H9 (cell line): ENCODE results near the gene TMEM115. TPM values are rescaled to one million over a fixed set of nuclear protein-coding genes. Genes with fewer than 3 reads are reported as not detected.

ENCODE experiments used
- DNase-seq: peaks from one replicate; pipeline ENCODE4 v3.0.0-alpha.2; 2017
- H2AFZ ChIP-seq: one replicate; pipeline ENCODE4 v1.6.1; 2013; ENCODE audit warnings: mild to moderate bottlenecking, low read length, control low read depth, moderate library complexity
- H2AK5ac ChIP-seq: 2 replicates; pipeline ENCODE4 v1.6.1; 2013; ENCODE audit warnings: low read length, control low read depth, mixed read lengths; ENCODE audit not compliant: insufficient read length
- H2BK120ac ChIP-seq: one replicate; pipeline ENCODE4 v1.6.1; 2013; ENCODE audit warnings: low read depth, mild to moderate bottlenecking, low read length, control low read depth, inconsistent platforms; ENCODE audit not compliant: poor library complexity, severe bottlenecking
- H2BK12ac ChIP-seq: 2 replicates; pipeline ENCODE4 v1.6.1; 2013; ENCODE audit warnings: low read length, control low read depth, mixed read lengths, low read depth; ENCODE audit not compliant: insufficient read length
- H2BK15ac ChIP-seq: 2 replicates; pipeline ENCODE4 v1.6.1; 2013; ENCODE audit warnings: low read depth, low read length, control low read depth
- H2BK20ac ChIP-seq: one replicate; pipeline ENCODE4 v1.6.1; 2013; ENCODE audit warnings: low read depth, mild to moderate bottlenecking, low read length, control low read depth, inconsistent platforms; ENCODE audit not compliant: poor library complexity, severe bottlenecking
- H2BK5ac ChIP-seq: 2 replicates; pipeline ENCODE4 v1.6.1; 2013; ENCODE audit warnings: low read length, control low read depth, mixed read lengths; ENCODE audit not compliant: insufficient read length
- H3K14ac ChIP-seq: 2 replicates; pipeline ENCODE4 v1.6.1; 2013; ENCODE audit warnings: low read length, control low read depth; ENCODE audit not compliant: insufficient read depth
- H3K18ac ChIP-seq: 2 replicates; pipeline ENCODE4 v1.6.1; 2013; ENCODE audit warnings: low read depth, mild to moderate bottlenecking, mixed read lengths, low read length, control low read depth; ENCODE audit not compliant: insufficient read length
- H3K23ac ChIP-seq: 2 replicates; pipeline ENCODE4 v1.6.1; 2013; ENCODE audit warnings: low read length, control low read depth, mixed read lengths, low read depth; ENCODE audit not compliant: insufficient read length
- H3K23me2 ChIP-seq: 2 replicates; pipeline ENCODE4 v1.6.1; 2013; ENCODE audit warnings: low read depth, mild to moderate bottlenecking, mixed read lengths, low read length, control low read depth; ENCODE audit not compliant: insufficient read length, poor library complexity, severe bottlenecking
- H3K27ac ChIP-seq: 2 replicates; pipeline ENCODE4 v1.5.1; 2013; ENCODE audit warnings: low read length, control low read depth, mixed read lengths, low read depth; ENCODE audit not compliant: insufficient read length
- H3K27me3 ChIP-seq: 2 replicates; pipeline ENCODE4 v1.6.1; 2013; ENCODE audit warnings: low read length, control low read depth, inconsistent platforms; ENCODE audit not compliant: insufficient read depth
- H3K4ac ChIP-seq: 2 replicates; pipeline ENCODE4 v1.6.1; 2013; ENCODE audit warnings: low read depth, mild to moderate bottlenecking, control low read depth, inconsistent platforms, low read length, moderate library complexity
- H3K4me1 ChIP-seq: 2 replicates; pipeline ENCODE4 v1.6.1; 2013; ENCODE audit warnings: low read length, control low read depth, inconsistent platforms; ENCODE audit not compliant: insufficient read depth
- H3K4me2 ChIP-seq: 2 replicates; pipeline ENCODE4 v1.6.1; 2013; ENCODE audit warnings: low read length, control low read depth, mixed read lengths; ENCODE audit not compliant: insufficient read length, insufficient read depth
- H3K56ac ChIP-seq: 2 replicates; pipeline ENCODE4 v1.6.1; 2013; ENCODE audit warnings: low read depth, mild to moderate bottlenecking, mixed read lengths, low read length, control low read depth; ENCODE audit not compliant: insufficient read length
- H3K79me1 ChIP-seq: 2 replicates; pipeline ENCODE4 v1.6.1; 2013; ENCODE audit warnings: low read depth, mild to moderate bottlenecking, moderate library complexity, low read length, control low read depth, inconsistent platforms; ENCODE audit not compliant: insufficient read depth, poor library complexity, severe bottlenecking
- H3K79me2 ChIP-seq: 2 replicates; pipeline ENCODE4 v1.6.1; 2013; ENCODE audit warnings: low read length, control low read depth, inconsistent platforms; ENCODE audit not compliant: insufficient read depth
- H3K9ac ChIP-seq: 2 replicates; pipeline ENCODE4 v1.6.1; 2013; ENCODE audit warnings: low read length, control low read depth, mixed read lengths; ENCODE audit not compliant: insufficient read length; ENCODE audit errors: extremely low read depth
- H3K9me3 ChIP-seq: one replicate; pipeline ENCODE4 v1.6.1; 2013; ENCODE audit warnings: low read depth, low read length, inconsistent platforms; ENCODE audit not compliant: control insufficient read depth
- H3T11ph ChIP-seq: one replicate; pipeline ENCODE4 v1.6.1; 2013; ENCODE audit warnings: mild to moderate bottlenecking, low read length, control low read depth, inconsistent platforms
- H4K20me1 ChIP-seq: one replicate; pipeline ENCODE4 v1.6.1; 2013; ENCODE audit not compliant: control insufficient read depth, insufficient read length, insufficient read depth
- H4K5ac ChIP-seq: 2 replicates; pipeline ENCODE4 v1.6.1; 2013; ENCODE audit warnings: low read depth, mild to moderate bottlenecking, mixed read lengths, low read length, control low read depth; ENCODE audit not compliant: insufficient read length
- H4K8ac ChIP-seq: replicated peaks from 2 replicates; pipeline ENCODE4 v1.6.1; 2013; ENCODE audit warnings: low read length, control low read depth, mixed read lengths, low read depth; ENCODE audit not compliant: insufficient read length
- H4K91ac ChIP-seq: 2 replicates; pipeline ENCODE4 v1.6.1; 2013; ENCODE audit warnings: low read depth, mild to moderate bottlenecking, moderate library complexity, mixed read lengths, low read length, control low read depth; ENCODE audit not compliant: insufficient read length
- H3K27ac Mint-ChIP-seq, 3 experiments: 2 replicates in 2 of 3; 3 replicates in 1 of 3; pipeline ENCODE4 v1.8.0; 2020 to 2021; ENCODE audit warnings: mixed read lengths in 3 of 3, mild to moderate bottlenecking in 1 of 3, moderate library complexity in 1 of 3
- H3K27me3 Mint-ChIP-seq: 2 replicates; pipeline ENCODE4 v1.8.0; 2021; ENCODE audit warnings: low read depth, mild to moderate bottlenecking, moderate library complexity, mixed read lengths
- H3K36me3 Mint-ChIP-seq, 3 experiments: 2 replicates in 2 of 3; 3 replicates in 1 of 3; pipeline ENCODE4 v1.8.0; 2020 to 2021; ENCODE audit warnings: low read depth in 3 of 3, mixed read lengths in 3 of 3; ENCODE audit not compliant: insufficient read depth in 1 of 3
- H3K4me1 Mint-ChIP-seq, 2 experiments: 2 replicates each; pipeline ENCODE4 v1.8.0; 2020; ENCODE audit warnings: mixed read lengths in 2 of 2
- H3K4me3 Mint-ChIP-seq, 2 experiments: 2 replicates in 1 of 2; 3 replicates in 1 of 2; pipeline ENCODE4 v1.8.0; 2020 to 2021; ENCODE audit warnings: mild to moderate bottlenecking in 2 of 2, mixed read lengths in 2 of 2, moderate library complexity in 1 of 2
- H3K9me3 Mint-ChIP-seq, 2 experiments: 2 replicates in 1 of 2; 3 replicates in 1 of 2; pipeline ENCODE4 v1.8.0; 2020; ENCODE audit warnings: mild to moderate bottlenecking in 2 of 2, mixed read lengths in 2 of 2, moderate library complexity in 1 of 2
- WGBS: extraction: QIAGEN DNeasy Blood & Tissue Kit; methylation state at CpG from one replicate; pipeline ENCODE4 v1.1.7; 2013; ENCODE audit warnings: missing lambda C conversion rate, low lambda C conversion rate, mixed read lengths; ENCODE audit not compliant: insufficient read length; ENCODE audit errors: extremely low coverage; 5-methylcytosine and 5-hydroxymethylcytosine counted together
- long read RNA-seq: library from polyadenylated mRNA; unstranded; transcript quantifications from one replicate; pipeline ENCODE4 v2.0.0, GENCODE V29; 2020
- total RNA-seq: library from RNA; stranded (reverse); gene quantifications from 2 replicates; pipeline ENCODE4 v1.2.1, GENCODE V29; 2021
- TF ChIP-seq, protein P1 (sequence below): fragments of 200-600 bp; sonication (generic); conservative IDR thresholded peaks from 3 replicates; pipeline ENCODE4 v1.8.0; 2021; ENCODE audit warnings: antibody characterized with exemption, mild to moderate bottlenecking

TMEM115 gene, protein sequence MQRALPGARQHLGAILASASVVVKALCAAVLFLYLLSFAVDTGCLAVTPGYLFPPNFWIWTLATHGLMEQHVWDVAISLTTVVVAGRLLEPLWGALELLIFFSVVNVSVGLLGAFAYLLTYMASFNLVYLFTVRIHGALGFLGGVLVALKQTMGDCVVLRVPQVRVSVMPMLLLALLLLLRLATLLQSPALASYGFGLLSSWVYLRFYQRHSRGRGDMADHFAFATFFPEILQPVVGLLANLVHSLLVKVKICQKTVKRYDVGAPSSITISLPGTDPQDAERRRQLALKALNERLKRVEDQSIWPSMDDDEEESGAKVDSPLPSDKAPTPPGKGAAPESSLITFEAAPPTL
- 32.3 and 34.0 TPM in 2 replicates for total RNA-seq
- long read RNA-seq, transcript TMEM115-201 (2 exons, 2,197 nt) = major isoform, 498 of 513 reads
- long read RNA-seq, partial matches to known transcripts = 0 of 513 reads
- long read RNA-seq, other reads (novel, unspliced or antisense) = 15 of 513 reads

DNA sequence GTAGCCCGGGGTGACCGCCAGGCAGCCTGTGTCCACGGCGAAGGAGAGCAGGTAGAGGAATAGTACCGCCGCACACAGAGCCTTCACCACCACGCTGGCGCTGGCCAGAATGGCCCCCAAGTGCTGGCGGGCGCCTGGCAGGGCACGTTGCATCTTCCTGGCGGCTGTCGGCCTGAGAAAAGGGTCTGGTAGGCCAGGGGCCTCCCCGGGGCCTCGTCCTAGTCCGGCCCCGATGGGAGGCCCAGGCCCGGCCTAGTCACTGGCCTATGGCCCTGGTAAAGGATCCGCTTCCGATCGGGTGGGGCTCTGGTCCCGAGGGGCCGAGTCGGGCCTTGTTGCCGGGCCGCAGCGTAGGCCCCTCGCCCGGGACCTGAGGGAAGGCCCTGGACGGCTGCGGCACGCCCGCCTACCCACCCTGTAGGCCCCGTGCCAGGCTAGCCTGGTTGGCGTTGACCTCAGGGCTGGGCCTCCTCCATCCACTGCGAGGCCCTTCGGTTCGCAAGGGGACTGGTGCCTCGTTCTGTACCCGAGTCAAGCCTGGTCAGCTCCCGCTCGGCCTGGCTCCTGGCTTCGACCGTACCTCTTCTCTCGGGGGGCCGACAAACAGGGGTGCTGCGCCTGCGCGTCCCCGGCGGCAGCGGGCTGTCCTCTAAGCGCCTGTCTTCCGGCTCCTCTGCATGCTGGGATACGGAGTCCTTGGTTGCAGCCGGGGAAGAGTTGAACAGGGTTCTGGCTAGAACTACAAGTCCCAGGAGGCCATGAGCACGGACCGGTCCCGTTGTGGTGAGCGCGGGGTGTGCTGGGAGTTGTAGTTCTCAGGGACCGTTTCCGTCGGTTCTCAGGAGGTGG lies at the start of gene TMEM115:
TMEM115 (minus strand) TSS at position 611 of the 849 bp plus-strand sequence; CDS start at position 153, 458 bp downstream.
- H4K20me1 ChIP-seq = no peaks in the 10 kb centered on the region
- no peaks in the 10 kb centered on the region; a peak in 1 of 5 replicates for H3K9me3 Mint-ChIP-seq
- no peak within 1 kb of the TSS for H2BK5ac ChIP-seq
- peak within 1 kb of the TSS; percentile 26 for H2AFZ ChIP-seq
- WGBS = no CpG with 5 or more reads among the region's 64 CpGs
- no peak within 1 kb of the TSS for H2BK12ac ChIP-seq
- no peak within 1 kb of the TSS for H4K91ac ChIP-seq
- H3K4me1 Mint-ChIP-seq = peaks cover 28 to 31% of the 10 kb centered on the region in 2 experiments
- peak; percentile 99 for DNase-seq
- H3K27me3 Mint-ChIP-seq = peaks cover 14% of the 10 kb centered on the region
- no peak within 1 kb of the TSS; the same call in 1 of the 2 replicates for H3K14ac ChIP-seq
- no peak within 1 kb of the TSS for H4K5ac ChIP-seq
- H2AK5ac ChIP-seq = no peak within 1 kb of the TSS
- H3K9me3 ChIP-seq = no peaks in the 10 kb centered on the region
- peaks cover 9% of the 10 kb centered on the region; the same call in 1 of the 2 replicates for H3K79me2 ChIP-seq
- H3K4me3 Mint-ChIP-seq = peak within 1 kb of the TSS; percentile 91 to 95
- H3K9ac ChIP-seq = peak within 1 kb of the TSS; percentile 86
- no peak within 1 kb of the TSS for H3T11ph ChIP-seq
- H3K23ac ChIP-seq = no peak within 1 kb of the TSS
- peaks cover 6% of the 10 kb centered on the region for H3K79me1 ChIP-seq
- no peak within 1 kb of the TSS for H2BK120ac ChIP-seq
- H4K8ac ChIP-seq = no peak within 1 kb of the TSS
- no peak within 1 kb of the TSS for H3K56ac ChIP-seq
- H3K4me2 ChIP-seq = peak within 1 kb of the TSS; percentile 80
- no peak within 1 kb of the TSS for H2BK15ac ChIP-seq
- no peak within 1 kb of the TSS for H3K4ac ChIP-seq
- peak within 1 kb of the TSS; percentile 39 to 97 (median 94); a peak in 6 of 7 replicates for H3K27ac Mint-ChIP-seq
- TF ChIP-seq, protein P1, sequence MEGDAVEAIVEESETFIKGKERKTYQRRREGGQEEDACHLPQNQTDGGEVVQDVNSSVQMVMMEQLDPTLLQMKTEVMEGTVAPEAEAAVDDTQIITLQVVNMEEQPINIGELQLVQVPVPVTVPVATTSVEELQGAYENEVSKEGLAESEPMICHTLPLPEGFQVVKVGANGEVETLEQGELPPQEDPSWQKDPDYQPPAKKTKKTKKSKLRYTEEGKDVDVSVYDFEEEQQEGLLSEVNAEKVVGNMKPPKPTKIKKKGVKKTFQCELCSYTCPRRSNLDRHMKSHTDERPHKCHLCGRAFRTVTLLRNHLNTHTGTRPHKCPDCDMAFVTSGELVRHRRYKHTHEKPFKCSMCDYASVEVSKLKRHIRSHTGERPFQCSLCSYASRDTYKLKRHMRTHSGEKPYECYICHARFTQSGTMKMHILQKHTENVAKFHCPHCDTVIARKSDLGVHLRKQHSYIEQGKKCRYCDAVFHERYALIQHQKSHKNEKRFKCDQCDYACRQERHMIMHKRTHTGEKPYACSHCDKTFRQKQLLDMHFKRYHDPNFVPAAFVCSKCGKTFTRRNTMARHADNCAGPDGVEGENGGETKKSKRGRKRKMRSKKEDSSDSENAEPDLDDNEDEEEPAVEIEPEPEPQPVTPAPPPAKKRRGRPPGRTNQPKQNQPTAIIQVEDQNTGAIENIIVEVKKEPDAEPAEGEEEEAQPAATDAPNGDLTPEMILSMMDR = no peak
- H3K23me2 ChIP-seq = peaks cover 5% of the 10 kb centered on the region
- no peak within 1 kb of the TSS for H2BK20ac ChIP-seq
- peaks cover 4% of the 10 kb centered on the region; the same call in 1 of the 2 replicates for H3K4me1 ChIP-seq
- H3K27ac ChIP-seq = no peak within 1 kb of the TSS
- H3K18ac ChIP-seq = no peak within 1 kb of the TSS
- peaks cover 13 to 23% (median 21%) of the 10 kb centered on the region in 3 experiments for H3K36me3 Mint-ChIP-seq
- no peaks in the 10 kb centered on the region for H3K27me3 ChIP-seq
